H9 (cell line): ENCODE data around the gene NCOA5. TPM values are rescaled to one million over a fixed set of nuclear protein-coding genes. Genes with fewer than 3 reads are reported as not detected.

Experiments used
- DNase-seq: peaks from one replicate; pipeline ENCODE4 v3.0.0-alpha.2; 2017
- H2AFZ ChIP-seq: one replicate; pipeline ENCODE4 v1.6.1; 2013; ENCODE audit warnings: mild to moderate bottlenecking, low read length, control low read depth, moderate library complexity
- H2AK5ac ChIP-seq: 2 replicates; pipeline ENCODE4 v1.6.1; 2013; ENCODE audit warnings: low read length, control low read depth, mixed read lengths; ENCODE audit not compliant: insufficient read length
- H2BK120ac ChIP-seq: one replicate; pipeline ENCODE4 v1.6.1; 2013; ENCODE audit warnings: low read depth, mild to moderate bottlenecking, low read length, control low read depth, inconsistent platforms; ENCODE audit not compliant: poor library complexity, severe bottlenecking
- H2BK12ac ChIP-seq: 2 replicates; pipeline ENCODE4 v1.6.1; 2013; ENCODE audit warnings: low read length, control low read depth, mixed read lengths, low read depth; ENCODE audit not compliant: insufficient read length
- H2BK15ac ChIP-seq: 2 replicates; pipeline ENCODE4 v1.6.1; 2013; ENCODE audit warnings: low read depth, low read length, control low read depth
- H2BK20ac ChIP-seq: one replicate; pipeline ENCODE4 v1.6.1; 2013; ENCODE audit warnings: low read depth, mild to moderate bottlenecking, low read length, control low read depth, inconsistent platforms; ENCODE audit not compliant: poor library complexity, severe bottlenecking
- H2BK5ac ChIP-seq: 2 replicates; pipeline ENCODE4 v1.6.1; 2013; ENCODE audit warnings: low read length, control low read depth, mixed read lengths; ENCODE audit not compliant: insufficient read length
- H3K14ac ChIP-seq: 2 replicates; pipeline ENCODE4 v1.6.1; 2013; ENCODE audit warnings: low read length, control low read depth; ENCODE audit not compliant: insufficient read depth
- H3K18ac ChIP-seq: 2 replicates; pipeline ENCODE4 v1.6.1; 2013; ENCODE audit warnings: low read depth, mild to moderate bottlenecking, mixed read lengths, low read length, control low read depth; ENCODE audit not compliant: insufficient read length
- H3K23ac ChIP-seq: 2 replicates; pipeline ENCODE4 v1.6.1; 2013; ENCODE audit warnings: low read length, control low read depth, mixed read lengths, low read depth; ENCODE audit not compliant: insufficient read length
- H3K23me2 ChIP-seq: 2 replicates; pipeline ENCODE4 v1.6.1; 2013; ENCODE audit warnings: low read depth, mild to moderate bottlenecking, mixed read lengths, low read length, control low read depth; ENCODE audit not compliant: insufficient read length, poor library complexity, severe bottlenecking
- H3K27ac ChIP-seq: 2 replicates; pipeline ENCODE4 v1.5.1; 2013; ENCODE audit warnings: low read length, control low read depth, mixed read lengths, low read depth; ENCODE audit not compliant: insufficient read length
- H3K27me3 ChIP-seq: 2 replicates; pipeline ENCODE4 v1.6.1; 2013; ENCODE audit warnings: low read length, control low read depth, inconsistent platforms; ENCODE audit not compliant: insufficient read depth
- H3K4ac ChIP-seq: 2 replicates; pipeline ENCODE4 v1.6.1; 2013; ENCODE audit warnings: low read depth, mild to moderate bottlenecking, control low read depth, inconsistent platforms, low read length, moderate library complexity
- H3K4me1 ChIP-seq: 2 replicates; pipeline ENCODE4 v1.6.1; 2013; ENCODE audit warnings: low read length, control low read depth, inconsistent platforms; ENCODE audit not compliant: insufficient read depth
- H3K4me2 ChIP-seq: 2 replicates; pipeline ENCODE4 v1.6.1; 2013; ENCODE audit warnings: low read length, control low read depth, mixed read lengths; ENCODE audit not compliant: insufficient read length, insufficient read depth
- H3K56ac ChIP-seq: 2 replicates; pipeline ENCODE4 v1.6.1; 2013; ENCODE audit warnings: low read depth, mild to moderate bottlenecking, mixed read lengths, low read length, control low read depth; ENCODE audit not compliant: insufficient read length
- H3K79me1 ChIP-seq: 2 replicates; pipeline ENCODE4 v1.6.1; 2013; ENCODE audit warnings: low read depth, mild to moderate bottlenecking, moderate library complexity, low read length, control low read depth, inconsistent platforms; ENCODE audit not compliant: insufficient read depth, poor library complexity, severe bottlenecking
- H3K79me2 ChIP-seq: 2 replicates; pipeline ENCODE4 v1.6.1; 2013; ENCODE audit warnings: low read length, control low read depth, inconsistent platforms; ENCODE audit not compliant: insufficient read depth
- H3K9ac ChIP-seq: 2 replicates; pipeline ENCODE4 v1.6.1; 2013; ENCODE audit warnings: low read length, control low read depth, mixed read lengths; ENCODE audit not compliant: insufficient read length; ENCODE audit errors: extremely low read depth
- H3K9me3 ChIP-seq: one replicate; pipeline ENCODE4 v1.6.1; 2013; ENCODE audit warnings: low read depth, low read length, inconsistent platforms; ENCODE audit not compliant: control insufficient read depth
- H3T11ph ChIP-seq: one replicate; pipeline ENCODE4 v1.6.1; 2013; ENCODE audit warnings: mild to moderate bottlenecking, low read length, control low read depth, inconsistent platforms
- H4K20me1 ChIP-seq: one replicate; pipeline ENCODE4 v1.6.1; 2013; ENCODE audit not compliant: control insufficient read depth, insufficient read length, insufficient read depth
- H4K5ac ChIP-seq: 2 replicates; pipeline ENCODE4 v1.6.1; 2013; ENCODE audit warnings: low read depth, mild to moderate bottlenecking, mixed read lengths, low read length, control low read depth; ENCODE audit not compliant: insufficient read length
- H4K8ac ChIP-seq: replicated peaks from 2 replicates; pipeline ENCODE4 v1.6.1; 2013; ENCODE audit warnings: low read length, control low read depth, mixed read lengths, low read depth; ENCODE audit not compliant: insufficient read length
- H4K91ac ChIP-seq: 2 replicates; pipeline ENCODE4 v1.6.1; 2013; ENCODE audit warnings: low read depth, mild to moderate bottlenecking, moderate library complexity, mixed read lengths, low read length, control low read depth; ENCODE audit not compliant: insufficient read length
- H3K27ac Mint-ChIP-seq, 3 experiments: 2 replicates in 2 of 3; 3 replicates in 1 of 3; pipeline ENCODE4 v1.8.0; 2020 to 2021; ENCODE audit warnings: mixed read lengths in 3 of 3, mild to moderate bottlenecking in 1 of 3, moderate library complexity in 1 of 3
- H3K27me3 Mint-ChIP-seq: 2 replicates; pipeline ENCODE4 v1.8.0; 2021; ENCODE audit warnings: low read depth, mild to moderate bottlenecking, moderate library complexity, mixed read lengths
- H3K36me3 Mint-ChIP-seq, 3 experiments: 2 replicates in 2 of 3; 3 replicates in 1 of 3; pipeline ENCODE4 v1.8.0; 2020 to 2021; ENCODE audit warnings: low read depth in 3 of 3, mixed read lengths in 3 of 3; ENCODE audit not compliant: insufficient read depth in 1 of 3
- H3K4me1 Mint-ChIP-seq, 2 experiments: 2 replicates each; pipeline ENCODE4 v1.8.0; 2020; ENCODE audit warnings: mixed read lengths in 2 of 2
- H3K4me3 Mint-ChIP-seq, 2 experiments: 2 replicates in 1 of 2; 3 replicates in 1 of 2; pipeline ENCODE4 v1.8.0; 2020 to 2021; ENCODE audit warnings: mild to moderate bottlenecking in 2 of 2, mixed read lengths in 2 of 2, moderate library complexity in 1 of 2
- H3K9me3 Mint-ChIP-seq, 2 experiments: 2 replicates in 1 of 2; 3 replicates in 1 of 2; pipeline ENCODE4 v1.8.0; 2020; ENCODE audit warnings: mild to moderate bottlenecking in 2 of 2, mixed read lengths in 2 of 2, moderate library complexity in 1 of 2
- CTCF ChIP-seq: fragments of 200-600 bp; sonication (generic); conservative IDR thresholded peaks from 3 replicates; pipeline ENCODE4 v1.8.0; 2021; ENCODE audit warnings: antibody characterized with exemption, mild to moderate bottlenecking
- WGBS: extraction: QIAGEN DNeasy Blood & Tissue Kit; methylation state at CpG from one replicate; pipeline ENCODE4 v1.1.7; 2013; ENCODE audit warnings: missing lambda C conversion rate, low lambda C conversion rate, mixed read lengths; ENCODE audit not compliant: insufficient read length; ENCODE audit errors: extremely low coverage; 5-methylcytosine and 5-hydroxymethylcytosine counted together
- total RNA-seq: library from RNA; stranded (reverse); gene quantifications from 2 replicates; pipeline ENCODE4 v1.2.1, GENCODE V29; 2021

NCOA5 gene
- total RNA-seq, 1 experiment from 2014 or later, result 55.7 TPM

- no peak overlapping the region for H2BK15ac ChIP-seq
- WGBS, result no CpG with 5 or more reads among the region's 66 CpGs
- DNase-seq, result peak; percentile 79
- peaks cover 25% of the 10 kb centered on the region; the same call in 1 of the 2 replicates for H3K27me3 ChIP-seq
- H2BK12ac ChIP-seq, result no peak overlapping the region
- no peaks in the 10 kb centered on the region for H3K79me2 ChIP-seq
- H3K79me1 ChIP-seq, result no peaks in the 10 kb centered on the region
- Mint-ChIP-seq H3K4me1 (peaks cover 19 to 28% of the 10 kb centered on the region in 2 experiments), H3K36me3 (peaks cover 17 to 21% (median 19%) of the 10 kb centered on the region in 3 experiments), H3K4me3 (peak overlapping the region; percentile 56 to 80), H3K27ac (no peak overlapping the region), H3K9me3 (no peaks in the 10 kb centered on the region), H3K27me3 (peaks cover 70% of the 10 kb centered on the region)
- no peak overlapping the region for H3K18ac ChIP-seq
- H3K27ac ChIP-seq, result no peak overlapping the region
- no peaks in the 10 kb centered on the region for H4K20me1 ChIP-seq
- H3T11ph ChIP-seq, result no peak overlapping the region
- peaks cover 18% of the 10 kb centered on the region for H3K23me2 ChIP-seq
- H4K8ac ChIP-seq, result no peak overlapping the region
- no peak overlapping the region for H2BK5ac ChIP-seq
- peak; percentile 63 for TF ChIP-seq CTCF
- no peak overlapping the region for H3K56ac ChIP-seq
- H3K9ac ChIP-seq, result no peak overlapping the region
- H3K4me2 ChIP-seq, result peak overlapping the region; percentile 75
- H3K14ac ChIP-seq, result no peak overlapping the region
- no peak overlapping the region for H2AFZ ChIP-seq
- H4K5ac ChIP-seq, result no peak overlapping the region
- no peak overlapping the region for H3K4ac ChIP-seq
- no peak overlapping the region for H3K23ac ChIP-seq
- H3K9me3 ChIP-seq, result no peaks in the 10 kb centered on the region
- no peak overlapping the region for H4K91ac ChIP-seq
- no peak overlapping the region for H2AK5ac ChIP-seq
- no peak overlapping the region for H2BK120ac ChIP-seq
- H3K4me1 ChIP-seq, result peaks cover 4% of the 10 kb centered on the region; the same call in 1 of the 2 replicates
- no peak overlapping the region for H2BK20ac ChIP-seq
Observed at GRCh38 chr20:46057856-46058598, 31.7 kb downstream of the NCOA5 start.
